Measurements from ENCODE around the gene RAI14.
A peak's percentile ranks its signal among the peaks of the same experiment; 100 is the strongest.

Gene RAI14

GRCh38 chr5:34656001-34656699 lies at the start of gene RAI14:
TSS of gene RAI14 (plus strand) at chr5:34656328. CDS start at chr5:34686920, 30,592 bp downstream.
- peak in 1 of 2 experiments; percentile 57 for DNase-seq

GRCh38 chr5:34608368-34608767 lies 47.8 kb upstream of the RAI14 start:
- no peak for DNase-seq

- peak; percentile 43 to 74 for DNase-seq
Measured at GRCh38 chr5:34608859-34609648, 47.1 kb upstream of the RAI14 start.

- no peak for DNase-seq
Measured at GRCh38 chr5:34609951-34610441, 46.1 kb upstream of the RAI14 start.

- DNase-seq, result no peak
Measured at GRCh38 chr5:34610546-34610945, 45.6 kb upstream of the RAI14 start.

GRCh38 chr5:34611464-34612415 lies 44.4 kb upstream of the RAI14 start:
- DNase-seq, result no peak

GRCh38 chr5:34616651-34617050 lies 39.5 kb upstream of the RAI14 start:
- DNase-seq, result no peak

GRCh38 chr5:34618371-34619065 lies 37.6 kb upstream of the RAI14 start:
- DNase-seq, result no peak

GRCh38 chr5:34620185-34620584 lies 35.9 kb upstream of the RAI14 start:
- DNase-seq, result no peak

GRCh38 chr5:34621277-34622097 lies 34.6 kb upstream of the RAI14 start:
- no peak for DNase-seq

- DNase-seq, result no peak
Measured at GRCh38 chr5:34622098-34622400, 34.1 kb upstream of the RAI14 start.

GRCh38 chr5:34624691-34625090 lies 31.4 kb upstream of the RAI14 start:
- no peak for DNase-seq

GRCh38 chr5:34625246-34625645 lies 30.9 kb upstream of the RAI14 start:
- no peak for DNase-seq

GRCh38 chr5:34626036-34626435 lies 30.1 kb upstream of the RAI14 start:
- DNase-seq, result no peak

GRCh38 chr5:34626751-34627150 lies 29.4 kb upstream of the RAI14 start:
- DNase-seq, result no peak

- no peak for DNase-seq
Measured at GRCh38 chr5:34627794-34628193, 28.3 kb upstream of the RAI14 start.

- DNase-seq, result no peak
Measured at GRCh38 chr5:34628373-34628772, 27.8 kb upstream of the RAI14 start.

GRCh38 chr5:34630596-34630995 lies 25.5 kb upstream of the RAI14 start:
- no peak for DNase-seq

- no peak for DNase-seq
Measured at GRCh38 chr5:34632807-34633422, 23.2 kb upstream of the RAI14 start.

GRCh38 chr5:34639852-34640626 lies 16.1 kb upstream of the RAI14 start:
- DNase-seq, result no peak

Data from NCI-H446 (cell line).